SK-N-SH treated with all-trans-retinoic acid at 6 μM for 48 hours (cell line): ENCODE results near the gene C11orf52.

Source experiments
- ATAC-seq: fragments of 200-7000 bp; cut with Tn5 transposase; 3 replicates; pipeline ENCODE4 v1.9.1; 2020; ENCODE audit warnings: mild to moderate bottlenecking, moderate library complexity
- ARNTL ChIP-seq: fragments of 450-650 bp; formaldehyde crosslinking; IDR thresholded peaks from 2 replicates; pipeline ENCODE4 v1.5.0; 2020; ENCODE audit warnings: low read depth, mild to moderate bottlenecking, moderate library complexity, borderline replicate concordance
- BACH2 ChIP-seq: fragments of 250-450 bp; sonication (Bioruptor Pico); IDR thresholded peaks from 2 replicates; pipeline ENCODE4 v1.9.0; 2021; ENCODE audit warnings: mild to moderate bottlenecking, borderline replicate concordance
- CSDC2 ChIP-seq: fragments of 250-450 bp; sonication (Bioruptor Pico); IDR thresholded peaks from 2 replicates; pipeline ENCODE4 v1.5.0; 2020; ENCODE audit warnings: mild to moderate bottlenecking, moderate library complexity
- ESRRG ChIP-seq: fragments of 250-450 bp; sonication (Bioruptor Pico); IDR thresholded peaks from 2 replicates; pipeline ENCODE4 v1.6.1; 2021; ENCODE audit warnings: mild to moderate bottlenecking
- GLIS3 ChIP-seq: fragments of 250-450 bp; sonication (Bioruptor Pico); IDR thresholded peaks from 2 replicates; pipeline ENCODE4 v1.5.0; 2020; ENCODE audit warnings: mild to moderate bottlenecking, moderate library complexity
- ISL1 ChIP-seq: fragments of 250-450 bp; sonication (Bioruptor Pico); IDR thresholded peaks from 2 replicates; pipeline ENCODE4 v2.1.2; 2022; ENCODE audit warnings: mild to moderate bottlenecking, moderate library complexity
- OSR1 ChIP-seq: fragments of 250-450 bp; sonication (Bioruptor Pico); IDR thresholded peaks from 2 replicates; pipeline ENCODE4 v1.8.0; 2022; ENCODE audit warnings: moderate library complexity, mild to moderate bottlenecking, inconsistent platforms
- PPARA ChIP-seq: fragments of 250-450 bp; sonication (Bioruptor Pico); IDR thresholded peaks from 2 replicates; pipeline ENCODE4 v1.5.0; 2020; ENCODE audit warnings: mild to moderate bottlenecking, borderline replicate concordance
- RARB ChIP-seq: fragments of 250-450 bp; sonication (Bioruptor Pico); IDR thresholded peaks from 2 replicates; pipeline ENCODE4 v1.8.0; 2021; ENCODE audit warnings: mild to moderate bottlenecking, moderate library complexity
- SNAI2 ChIP-seq: fragments of 250-450 bp; sonication (Bioruptor Pico); IDR thresholded peaks from 2 replicates; pipeline ENCODE4 v1.5.0; 2020; ENCODE audit warnings: mild to moderate bottlenecking, moderate library complexity
- TCF4 ChIP-seq: fragments of 250-450 bp; sonication (Bioruptor Pico); IDR thresholded peaks from 2 replicates; pipeline ENCODE4 v1.8.0; 2021; ENCODE audit warnings: mild to moderate bottlenecking, moderate library complexity, borderline replicate concordance
- TOX ChIP-seq: fragments of 250-450 bp; sonication (Bioruptor Pico); IDR thresholded peaks from 2 replicates; pipeline ENCODE4 v1.8.0; 2021; ENCODE audit warnings: mild to moderate bottlenecking, moderate library complexity, borderline replicate concordance
- TSHZ2 ChIP-seq: fragments of 250-450 bp; sonication (Bioruptor Pico); IDR thresholded peaks from 2 replicates; pipeline ENCODE4 v1.5.0; 2020; ENCODE audit warnings: mild to moderate bottlenecking, moderate library complexity
- ZFP3 ChIP-seq: fragments of 250-450 bp; sonication (Bioruptor Pico); IDR thresholded peaks from 2 replicates; pipeline ENCODE4 v1.5.0; 2020; ENCODE audit warnings: mild to moderate bottlenecking, moderate library complexity
- ZFP30 ChIP-seq: fragments of 450-650 bp; formaldehyde crosslinking; IDR thresholded peaks from 2 replicates; pipeline ENCODE4 v1.5.0; 2022; ENCODE audit warnings: mild to moderate bottlenecking, moderate library complexity
- ZNF565 ChIP-seq: fragments of 450-650 bp; formaldehyde crosslinking; conservative IDR thresholded peaks from 2 replicates; pipeline ENCODE4 v1.5.0; 2020; ENCODE audit warnings: low read depth, mild to moderate bottlenecking, moderate library complexity
- ZNF70 ChIP-seq: fragments of 450-650 bp; formaldehyde crosslinking; IDR thresholded peaks from 2 replicates; pipeline ENCODE4 v1.5.0; 2020; ENCODE audit warnings: mild to moderate bottlenecking, moderate library complexity
- ZNF8 ChIP-seq: fragments of 450-650 bp; formaldehyde crosslinking; IDR thresholded peaks from 2 replicates; pipeline ENCODE4 v1.5.0; 2020; ENCODE audit warnings: mild to moderate bottlenecking, moderate library complexity
- TF ChIP-seq, protein P1 (sequence below): fragments of 250-450 bp; sonication (Bioruptor Pico); IDR thresholded peaks from 2 replicates; pipeline ENCODE4 v1.8.0; 2020; ENCODE audit warnings: mild to moderate bottlenecking, moderate library complexity, borderline replicate concordance
- TF ChIP-seq, protein P2 (sequence below): fragments of 250-450 bp; sonication (Bioruptor Pico); IDR thresholded peaks from 2 replicates; pipeline ENCODE4 v1.5.1; 2021; ENCODE audit warnings: mild to moderate bottlenecking, moderate library complexity
- TF ChIP-seq, protein P3 (sequence below): fragments of 250-450 bp; sonication (Bioruptor Pico); IDR thresholded peaks from 2 replicates; pipeline ENCODE4 v1.5.1; 2020; ENCODE audit warnings: low read depth, mild to moderate bottlenecking, moderate library complexity
- TF ChIP-seq, protein P4 (sequence below): fragments of 250-450 bp; sonication (Bioruptor Pico); IDR thresholded peaks from 2 replicates; pipeline ENCODE4 v1.8.0; 2021; ENCODE audit warnings: low read depth, mild to moderate bottlenecking, moderate library complexity, borderline replicate concordance

C11orf52 gene

GRCh38 chr11:111966678-111967077, 48.0 kb downstream of the C11orf52 start (continued):
- TF ChIP-seq OSR1 (CRISPR knock-in tag) (no peak), BACH2 (CRISPR knock-in tag) (no peak), ARNTL (CRISPR knock-in tag) (no peak), TOX (no peak)

GRCh38 chr11:111967649-111968048, 48.9 kb downstream of the C11orf52 start:
- TF ChIP-seq BACH2 (CRISPR knock-in tag) (no peak), ZFP30 (CRISPR knock-in tag) (no peak), ZNF70 (CRISPR knock-in tag) (no peak), TOX (no peak), ZFP3 (CRISPR knock-in tag) (no peak), ZNF565 (CRISPR knock-in tag) (no peak), TCF4 (CRISPR knock-in tag) (no peak), OSR1 (CRISPR knock-in tag) (no peak), ZNF8 (CRISPR knock-in tag) (no peak), PPARA (no peak), SNAI2 (CRISPR knock-in tag) (no peak)
- TF ChIP-seq, protein P1, sequence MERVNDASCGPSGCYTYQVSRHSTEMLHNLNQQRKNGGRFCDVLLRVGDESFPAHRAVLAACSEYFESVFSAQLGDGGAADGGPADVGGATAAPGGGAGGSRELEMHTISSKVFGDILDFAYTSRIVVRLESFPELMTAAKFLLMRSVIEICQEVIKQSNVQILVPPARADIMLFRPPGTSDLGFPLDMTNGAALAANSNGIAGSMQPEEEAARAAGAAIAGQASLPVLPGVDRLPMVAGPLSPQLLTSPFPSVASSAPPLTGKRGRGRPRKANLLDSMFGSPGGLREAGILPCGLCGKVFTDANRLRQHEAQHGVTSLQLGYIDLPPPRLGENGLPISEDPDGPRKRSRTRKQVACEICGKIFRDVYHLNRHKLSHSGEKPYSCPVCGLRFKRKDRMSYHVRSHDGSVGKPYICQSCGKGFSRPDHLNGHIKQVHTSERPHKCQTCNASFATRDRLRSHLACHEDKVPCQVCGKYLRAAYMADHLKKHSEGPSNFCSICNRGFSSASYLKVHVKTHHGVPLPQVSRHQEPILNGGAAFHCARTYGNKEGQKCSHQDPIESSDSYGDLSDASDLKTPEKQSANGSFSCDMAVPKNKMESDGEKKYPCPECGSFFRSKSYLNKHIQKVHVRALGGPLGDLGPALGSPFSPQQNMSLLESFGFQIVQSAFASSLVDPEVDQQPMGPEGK = no peak
- ATAC-seq = no peak

- TF ChIP-seq ESRRG (CRISPR knock-in tag) (no peak), TSHZ2 (CRISPR knock-in tag) (no peak), TCF4 (CRISPR knock-in tag) (no peak), ZNF70 (CRISPR knock-in tag) (no peak), BACH2 (CRISPR knock-in tag) (no peak), TOX (no peak), GLIS3 (CRISPR knock-in tag) (no peak), OSR1 (CRISPR knock-in tag) (no peak), ZFP3 (CRISPR knock-in tag) (no peak), ZNF565 (CRISPR knock-in tag) (no peak), CSDC2 (no peak), ZFP30 (CRISPR knock-in tag) (no peak), ARNTL (CRISPR knock-in tag) (no peak), RARB (no peak), ISL1 (CRISPR knock-in tag) (no peak)
- TF ChIP-seq, protein P2, sequence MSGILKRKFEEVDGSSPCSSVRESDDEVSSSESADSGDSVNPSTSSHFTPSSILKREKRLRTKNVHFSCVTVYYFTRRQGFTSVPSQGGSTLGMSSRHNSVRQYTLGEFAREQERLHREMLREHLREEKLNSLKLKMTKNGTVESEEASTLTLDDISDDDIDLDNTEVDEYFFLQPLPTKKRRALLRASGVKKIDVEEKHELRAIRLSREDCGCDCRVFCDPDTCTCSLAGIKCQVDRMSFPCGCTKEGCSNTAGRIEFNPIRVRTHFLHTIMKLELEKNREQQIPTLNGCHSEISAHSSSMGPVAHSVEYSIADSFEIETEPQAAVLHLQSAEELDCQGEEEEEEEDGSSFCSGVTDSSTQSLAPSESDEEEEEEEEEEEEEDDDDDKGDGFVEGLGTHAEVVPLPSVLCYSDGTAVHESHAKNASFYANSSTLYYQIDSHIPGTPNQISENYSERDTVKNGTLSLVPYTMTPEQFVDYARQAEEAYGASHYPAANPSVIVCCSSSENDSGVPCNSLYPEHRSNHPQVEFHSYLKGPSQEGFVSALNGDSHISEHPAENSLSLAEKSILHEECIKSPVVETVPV (CRISPR knock-in tag) = no peak
- TF ChIP-seq, protein P3, sequence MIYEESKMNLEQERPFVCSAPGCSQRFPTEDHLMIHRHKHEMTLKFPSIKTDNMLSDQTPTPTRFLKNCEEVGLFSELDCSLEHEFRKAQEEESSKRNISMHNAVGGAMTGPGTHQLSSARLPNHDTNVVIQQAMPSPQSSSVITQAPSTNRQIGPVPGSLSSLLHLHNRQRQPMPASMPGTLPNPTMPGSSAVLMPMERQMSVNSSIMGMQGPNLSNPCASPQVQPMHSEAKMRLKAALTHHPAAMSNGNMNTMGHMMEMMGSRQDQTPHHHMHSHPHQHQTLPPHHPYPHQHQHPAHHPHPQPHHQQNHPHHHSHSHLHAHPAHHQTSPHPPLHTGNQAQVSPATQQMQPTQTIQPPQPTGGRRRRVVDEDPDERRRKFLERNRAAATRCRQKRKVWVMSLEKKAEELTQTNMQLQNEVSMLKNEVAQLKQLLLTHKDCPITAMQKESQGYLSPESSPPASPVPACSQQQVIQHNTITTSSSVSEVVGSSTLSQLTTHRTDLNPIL (CRISPR knock-in tag) = no peak
- TF ChIP-seq, protein P4, sequence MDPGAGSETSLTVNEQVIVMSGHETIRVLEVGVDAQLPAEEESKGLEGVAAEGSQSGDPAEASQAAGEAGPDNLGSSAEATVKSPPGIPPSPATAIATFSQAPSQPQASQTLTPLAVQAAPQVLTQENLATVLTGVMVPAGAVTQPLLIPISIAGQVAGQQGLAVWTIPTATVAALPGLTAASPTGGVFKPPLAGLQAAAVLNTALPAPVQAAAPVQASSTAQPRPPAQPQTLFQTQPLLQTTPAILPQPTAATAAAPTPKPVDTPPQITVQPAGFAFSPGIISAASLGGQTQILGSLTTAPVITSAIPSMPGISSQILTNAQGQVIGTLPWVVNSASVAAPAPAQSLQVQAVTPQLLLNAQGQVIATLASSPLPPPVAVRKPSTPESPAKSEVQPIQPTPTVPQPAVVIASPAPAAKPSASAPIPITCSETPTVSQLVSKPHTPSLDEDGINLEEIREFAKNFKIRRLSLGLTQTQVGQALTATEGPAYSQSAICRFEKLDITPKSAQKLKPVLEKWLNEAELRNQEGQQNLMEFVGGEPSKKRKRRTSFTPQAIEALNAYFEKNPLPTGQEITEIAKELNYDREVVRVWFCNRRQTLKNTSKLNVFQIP = no peak
- TF ChIP-seq, all 23 proteins: peak for 0
- ATAC-seq = no peak
Measured at GRCh38 chr11:111969344-111969743, 50.6 kb downstream of the C11orf52 start.
